AG08396 (cell line): ENCODE data around the gene CSF1.
"Not testable (repeated sequence)": the region's sequence is repeated elsewhere in the genome, so short reads cannot be mapped to it uniquely, and the experiment has no call there.

Source experiments
- DNase-seq: peaks from one replicate; pipeline ENCODE4 v3.0.0; 2012; ENCODE audit warnings: low spot score, mixed read lengths

The CSF1 gene

GRCh38 chr1:109919303-109919702 lies 8.7 kb downstream of the CSF1 start:
- DNase-seq = no peak

GRCh38 chr1:109920391-109920790 lies 9.7 kb downstream of the CSF1 start:
- DNase-seq = not testable (repeated sequence)

- DNase-seq = no peak
These were observed 11.7 kb downstream of the CSF1 start for GRCh38 chr1:109922326-109922725.

- DNase-seq = no peak
These were observed 12.7 kb downstream of the CSF1 start for GRCh38 chr1:109923131-109923945.

- DNase-seq = no peak
These were observed 13.3 kb downstream of the CSF1 start for GRCh38 chr1:109923946-109924275.

- DNase-seq = no peak
These were observed 13.7 kb downstream of the CSF1 start for GRCh38 chr1:109924316-109924715.

- DNase-seq = no peak
These were observed 14.7 kb downstream of the CSF1 start for GRCh38 chr1:109925159-109925990.

- DNase-seq = peak; percentile 59
These were observed 16.1 kb downstream of the CSF1 start for GRCh38 chr1:109926662-109927300.

GRCh38 chr1:109927356-109927755 lies 16.7 kb downstream of the CSF1 start:
- no peak for DNase-seq

- no peak for DNase-seq
These were observed 17.3 kb downstream of the CSF1 start for GRCh38 chr1:109927911-109928321.

GRCh38 chr1:109928591-109929111 lies 18.0 kb downstream of the CSF1 start:
- DNase-seq = peak; percentile 52

- no peak for DNase-seq
These were observed 18.5 kb downstream of the CSF1 start for GRCh38 chr1:109929170-109929569.

- no peak for DNase-seq
These were observed 19.1 kb downstream of the CSF1 start for GRCh38 chr1:109929588-109930251.

- no peak for DNase-seq
These were observed 19.8 kb downstream of the CSF1 start for GRCh38 chr1:109930252-109930993.

GRCh38 chr1:109931189-109931731 lies 20.6 kb downstream of the CSF1 start:
- DNase-seq = peak; percentile 81

GRCh38 chr1:109931911-109932636 lies 21.4 kb downstream of the CSF1 start:
- no peak for DNase-seq

- DNase-seq = no peak
These were observed 22.0 kb downstream of the CSF1 start for GRCh38 chr1:109932679-109933078.

GRCh38 chr1:109933856-109934711 lies 23.4 kb downstream of the CSF1 start:
- peak; percentile 74 for DNase-seq

GRCh38 chr1:109935451-109935900 lies 24.8 kb downstream of the CSF1 start:
- DNase-seq = no peak
